Measurements from ENCODE around the gene ACTR5.

GRCh38 chr20:38810926-38811630 lies 62.8 kb downstream of the ACTR5 start:
- TF ChIP-seq REST (IDR thresholded peaks at IDR 0.05; ENCODE audit: borderline replicate concordance) (no peak), TAF1 (IDR thresholded peaks at IDR 0.05; ENCODE audit: low read depth) (no peak)

Data from neural cell (in vitro differentiated cells).